Stimulated activated CD4-positive, alpha-beta T cell treated with anti-CD3 and anti-CD28 coated beads, TNF-alpha, amount 100 ng/mL, for 1 hour (primary cell): Measurements from ENCODE around the gene SAMMSON.

Source experiments
- DNase-seq, 3 donors: peaks; one replicate each; pipeline ENCODE4 v3.0.0-alpha.2; 2020; ENCODE audit warnings: low read depth in 3 of 3, low spot score in 1 of 3

The SAMMSON gene

DNA sequence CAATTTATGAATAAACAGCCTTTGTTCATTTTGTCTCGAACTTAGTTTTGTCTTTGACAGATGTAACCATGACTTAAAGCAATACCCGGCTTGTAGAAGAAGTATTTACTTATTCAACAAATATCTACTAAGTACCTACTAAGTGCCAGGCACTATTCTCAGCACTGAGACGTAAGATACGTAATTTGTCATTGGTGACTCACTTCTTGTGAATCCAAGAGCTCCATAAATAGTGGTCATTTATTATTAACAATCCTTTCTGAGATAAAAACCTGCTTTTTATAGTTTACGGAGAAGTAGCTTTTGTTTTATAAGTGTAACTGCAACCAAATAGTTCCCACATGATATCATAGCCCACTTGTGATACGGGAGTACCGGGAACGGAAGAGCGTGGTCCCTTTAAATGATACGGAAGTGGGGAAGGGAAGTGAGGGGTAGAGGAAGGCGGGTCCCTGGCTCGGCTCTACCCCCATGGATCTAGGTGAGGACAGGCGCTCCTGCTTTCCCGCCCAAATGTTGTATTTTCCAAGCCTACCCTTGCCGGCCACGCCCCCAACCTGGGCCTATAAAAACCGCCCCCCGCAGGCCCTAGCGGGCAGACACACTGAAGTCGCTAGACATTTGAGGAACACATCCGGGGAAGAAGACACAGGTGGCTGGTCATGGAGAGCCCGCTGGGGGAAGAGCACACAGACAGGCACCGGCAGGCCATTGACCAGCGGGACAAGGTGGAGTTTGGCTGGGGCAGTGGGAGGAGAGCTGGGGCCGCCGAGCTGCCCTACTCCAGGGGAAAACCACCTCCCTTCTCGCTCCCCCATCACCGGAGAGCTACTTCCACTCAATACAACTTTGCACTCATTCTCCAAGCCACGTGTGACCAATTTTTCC is at the start of gene SAMMSON:
TSS of gene SAMMSON (plus strand) at position 594 of the 888 bp plus-strand sequence.
- no peak for DNase-seq

DNA sequence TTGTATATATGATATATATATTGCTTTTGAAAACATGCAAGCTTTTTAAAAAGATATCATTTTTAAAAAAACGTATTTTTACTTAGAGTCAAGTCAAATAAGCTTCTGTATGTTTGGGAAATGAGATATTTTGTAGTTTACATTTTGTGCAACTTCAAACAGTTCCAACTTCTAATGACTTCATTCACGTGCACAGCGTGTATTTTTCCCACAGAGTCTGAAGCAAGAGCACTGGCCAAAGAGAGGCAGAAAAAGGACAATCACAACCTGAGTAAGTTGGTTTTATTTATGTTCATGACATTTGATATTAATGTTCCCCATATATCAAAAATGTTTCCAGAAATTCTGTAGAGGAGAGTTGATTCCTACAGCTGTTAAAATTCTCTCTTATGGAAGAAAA is 47.9 kb upstream of the SAMMSON start:
- DNase-seq: no peak

DNA sequence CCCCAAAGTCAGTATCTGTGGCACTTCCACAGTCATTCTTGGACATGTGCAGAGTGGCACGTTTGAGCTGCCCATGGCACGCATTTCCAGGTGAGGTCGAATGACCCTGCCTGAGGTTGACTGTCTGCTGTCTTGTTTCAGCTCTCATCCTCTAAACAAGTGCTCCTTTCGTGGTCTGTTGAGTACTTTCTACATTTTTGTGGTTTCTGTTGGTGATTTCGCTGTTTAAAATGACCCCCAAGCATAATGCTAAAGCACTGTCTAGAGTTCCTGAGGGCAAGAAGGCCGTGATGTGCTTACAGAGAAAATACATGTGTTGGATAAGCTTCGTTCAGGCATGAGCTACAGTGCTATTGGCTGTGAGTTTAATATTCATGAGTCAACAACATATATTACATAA is 40.0 kb upstream of the SAMMSON start:
- DNase-seq: no peak

DNA sequence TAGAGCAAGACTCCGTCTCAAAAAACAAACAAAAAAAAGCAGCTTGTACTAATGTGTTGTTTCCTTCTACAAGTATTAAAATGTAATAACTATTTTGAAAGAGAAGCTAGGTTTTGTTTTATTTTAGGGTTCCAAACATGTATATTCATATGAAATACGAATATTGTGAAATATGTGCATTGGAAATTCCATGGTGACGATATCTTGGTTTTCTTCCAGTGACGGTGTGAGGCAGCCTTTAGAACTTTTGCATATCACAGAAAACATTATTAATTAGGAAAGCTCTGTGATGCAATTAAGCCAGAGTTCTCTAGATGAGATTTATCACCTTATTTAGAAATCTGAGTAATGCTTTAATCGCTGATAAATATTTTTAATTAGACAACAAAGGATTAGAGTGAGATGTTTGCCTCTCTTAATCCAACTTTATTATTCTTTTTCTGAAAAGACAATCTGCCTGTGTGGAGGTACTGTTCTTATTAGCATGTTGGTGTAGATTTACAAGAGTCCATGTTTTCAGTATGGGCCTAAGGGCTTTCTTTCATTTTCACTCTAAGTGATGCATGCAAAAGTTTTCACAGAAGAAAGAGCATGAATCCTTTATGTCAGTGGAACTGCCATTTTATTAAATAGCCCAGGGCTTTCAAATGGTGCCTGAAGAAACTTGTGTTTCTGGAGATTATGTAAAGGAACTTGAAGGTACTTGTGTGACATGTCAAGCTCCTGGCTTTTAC is 37.7 kb upstream of the SAMMSON start:
- no peak for DNase-seq

DNA sequence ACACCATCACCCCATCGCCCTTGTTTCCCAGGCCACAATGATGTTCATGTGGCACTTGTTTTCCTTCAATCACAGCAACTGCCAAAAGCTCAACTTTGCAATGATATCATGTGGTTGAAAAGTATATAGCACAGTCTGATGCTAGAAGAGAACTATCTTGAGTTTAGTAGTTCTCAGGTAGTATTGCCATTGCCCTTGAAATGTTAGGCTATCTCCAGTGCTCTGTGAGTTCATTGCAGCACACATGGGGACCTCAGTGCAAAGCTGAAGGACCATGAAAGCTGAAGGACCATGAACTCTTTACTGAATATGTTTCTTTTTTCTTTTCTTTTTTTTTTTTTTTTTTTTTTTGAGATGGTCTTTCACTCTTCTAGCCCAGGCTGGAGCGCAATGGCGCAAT is 35.9 kb upstream of the SAMMSON start:
- DNase-seq: no peak

DNA sequence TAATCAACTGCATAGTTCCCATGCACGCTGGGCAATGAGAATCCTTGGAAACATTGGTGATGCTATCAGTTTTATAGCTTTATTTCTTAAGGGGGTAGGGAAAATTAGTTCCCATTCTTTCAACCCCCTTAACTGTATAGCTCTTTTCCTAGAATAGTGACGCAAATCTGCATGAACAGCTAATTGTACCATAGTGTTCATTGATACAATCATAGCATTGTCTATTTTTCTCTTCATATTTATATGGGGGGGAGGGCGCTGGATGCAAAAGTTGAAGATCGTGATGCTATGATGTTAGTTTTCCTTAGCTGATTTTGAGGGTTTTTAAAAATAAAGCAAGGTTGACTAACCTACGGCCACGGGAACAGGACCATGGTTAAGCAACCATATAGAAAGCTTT is 32.4 kb upstream of the SAMMSON start:
- no peak for DNase-seq

DNA sequence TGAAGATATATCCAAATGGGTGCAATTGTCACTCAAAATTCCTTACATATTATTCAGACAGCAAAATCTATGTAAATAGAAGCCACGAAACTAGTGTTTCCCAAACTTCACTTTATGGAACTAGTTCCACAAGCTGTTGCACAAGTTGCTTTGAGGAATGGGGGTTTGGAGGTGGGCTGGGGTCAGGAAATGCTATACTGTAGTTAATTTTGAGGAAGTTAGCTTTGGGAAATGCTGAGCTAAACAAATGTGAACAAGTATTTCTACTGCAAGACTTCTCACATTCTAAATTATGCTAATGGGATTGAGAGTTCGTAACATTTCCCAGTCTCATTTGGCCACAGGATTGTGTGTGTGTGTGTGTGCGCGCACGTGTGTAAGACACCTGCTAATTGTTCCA is 28.7 kb upstream of the SAMMSON start:
- DNase-seq: no peak

DNA sequence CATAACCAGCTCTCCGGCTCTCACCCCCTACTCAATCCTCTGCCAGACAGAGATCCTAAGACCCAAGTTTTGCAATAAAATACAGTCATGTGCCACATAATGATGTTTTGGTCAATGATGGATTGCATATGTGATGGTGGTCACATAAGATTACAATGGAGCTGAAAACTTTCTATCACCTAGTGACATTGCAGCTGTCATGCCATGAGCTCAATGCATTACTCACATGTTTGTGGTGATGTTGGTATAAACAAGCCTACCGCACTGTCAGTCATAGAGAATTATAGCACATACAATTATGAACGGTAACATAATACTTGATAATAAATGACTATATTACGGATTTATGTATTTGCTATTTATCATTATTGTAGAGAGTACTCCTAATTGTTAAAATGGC is 26.9 kb upstream of the SAMMSON start:
- DNase-seq: no peak

DNA sequence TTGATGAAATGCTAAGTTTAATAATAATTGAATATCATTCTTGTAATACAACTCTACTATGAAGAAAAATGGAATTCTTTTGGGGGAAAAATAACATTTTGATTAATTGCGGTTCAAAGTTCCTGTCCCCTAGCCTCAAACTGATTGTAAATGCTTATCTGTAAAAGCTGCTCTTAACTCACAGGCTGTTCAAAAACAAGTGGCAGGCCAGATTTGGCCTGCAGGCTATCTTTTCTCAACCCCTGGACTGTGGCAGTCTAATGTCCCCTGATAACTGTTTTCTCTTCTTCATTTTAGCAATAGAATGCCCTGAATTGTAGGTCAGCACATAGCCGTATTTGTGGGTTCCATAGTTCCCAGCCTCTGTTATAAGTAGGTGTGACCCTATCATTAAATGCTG is 23.5 kb upstream of the SAMMSON start:
- DNase-seq: no peak

DNA sequence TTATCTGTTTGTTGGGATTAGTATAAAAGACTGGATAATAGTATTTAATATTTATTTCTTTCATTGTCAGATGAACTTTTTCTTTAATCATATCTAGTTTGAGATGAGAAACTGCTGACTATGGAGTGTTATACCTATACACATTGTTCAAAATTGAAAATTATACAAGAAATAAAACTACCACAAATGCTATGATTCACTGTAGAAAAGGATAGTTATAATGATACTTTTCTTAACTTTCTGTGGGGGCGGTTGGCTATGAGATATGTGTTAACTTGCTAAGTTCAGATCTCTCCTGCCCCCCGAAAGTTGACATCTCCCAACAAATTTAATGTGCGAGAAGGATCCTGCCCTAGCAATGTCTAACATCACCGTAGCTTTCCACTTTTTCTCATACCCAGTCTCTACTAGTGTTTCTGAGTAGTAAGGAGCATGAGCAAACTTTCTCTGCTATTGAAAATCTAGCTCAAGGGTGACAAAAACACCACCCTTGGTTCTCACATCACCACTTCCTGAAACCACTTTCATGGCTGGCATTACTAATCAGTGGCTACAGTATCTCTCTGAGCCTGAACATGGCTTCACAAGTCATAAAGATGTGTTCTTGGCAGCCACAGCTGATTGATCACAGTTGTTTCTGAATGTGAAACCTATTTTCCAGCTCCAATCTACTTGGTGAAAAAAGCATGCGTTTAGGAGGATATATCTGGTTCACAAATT is 15.8 kb upstream of the SAMMSON start:
- DNase-seq: no peak

DNA sequence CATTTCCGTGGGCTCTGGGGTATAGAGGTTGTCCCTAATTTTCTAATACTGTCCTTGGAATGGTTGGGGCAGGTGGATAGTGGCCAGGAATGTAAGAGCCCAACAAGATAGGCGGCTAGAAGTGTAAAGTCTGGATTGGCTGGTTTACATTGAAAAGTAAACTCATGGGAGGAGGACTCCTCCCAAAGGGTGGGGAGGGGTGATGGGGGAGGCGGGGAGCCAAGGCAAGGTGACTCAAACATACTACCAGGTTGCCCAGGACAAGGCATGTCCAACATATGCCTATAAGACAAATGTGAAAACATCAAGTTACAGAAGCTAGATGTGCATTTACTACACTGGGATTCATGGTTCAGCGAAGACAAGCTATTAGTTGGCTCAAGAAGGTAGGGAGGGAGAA is 14.3 kb upstream of the SAMMSON start:
- no peak for DNase-seq

DNA sequence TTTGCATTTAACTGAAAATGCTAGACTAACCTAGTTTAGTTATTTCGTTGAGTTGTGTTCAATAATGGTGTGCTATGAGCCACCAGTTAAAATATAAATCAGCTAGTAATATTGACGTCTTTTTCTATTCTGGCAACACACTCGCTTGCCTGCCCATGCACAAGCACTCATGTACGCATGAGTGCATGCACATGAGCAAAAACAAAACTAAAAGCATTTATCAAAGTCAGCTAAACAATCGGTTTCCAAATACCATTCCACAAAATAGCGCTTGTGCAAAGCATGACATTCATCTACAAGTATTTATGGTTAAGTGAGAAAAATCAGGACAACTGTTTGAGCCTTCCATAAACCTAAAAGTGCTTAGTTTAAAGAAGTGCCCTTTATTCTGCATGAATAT is 13.1 kb upstream of the SAMMSON start:
- DNase-seq: no peak

DNA sequence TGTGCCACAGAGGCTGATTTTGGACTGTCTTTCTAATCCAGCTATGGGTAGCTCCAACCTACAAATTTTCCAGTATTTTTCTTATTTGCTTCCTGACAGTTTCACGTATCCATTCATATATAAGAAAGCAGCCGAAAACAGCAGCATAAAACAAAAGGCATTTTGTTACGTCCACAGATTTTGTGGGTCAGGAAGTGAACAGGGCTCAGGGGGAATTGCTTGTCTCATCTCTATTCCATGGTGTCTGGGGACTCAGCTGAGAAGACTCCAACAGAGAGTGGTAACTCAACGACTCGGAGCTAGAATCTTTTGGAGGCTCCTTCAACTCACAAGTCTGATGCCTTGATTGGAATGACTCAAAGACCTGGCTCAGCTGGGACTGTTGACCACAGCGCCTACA is 11.7 kb upstream of the SAMMSON start:
- no peak for DNase-seq

DNA sequence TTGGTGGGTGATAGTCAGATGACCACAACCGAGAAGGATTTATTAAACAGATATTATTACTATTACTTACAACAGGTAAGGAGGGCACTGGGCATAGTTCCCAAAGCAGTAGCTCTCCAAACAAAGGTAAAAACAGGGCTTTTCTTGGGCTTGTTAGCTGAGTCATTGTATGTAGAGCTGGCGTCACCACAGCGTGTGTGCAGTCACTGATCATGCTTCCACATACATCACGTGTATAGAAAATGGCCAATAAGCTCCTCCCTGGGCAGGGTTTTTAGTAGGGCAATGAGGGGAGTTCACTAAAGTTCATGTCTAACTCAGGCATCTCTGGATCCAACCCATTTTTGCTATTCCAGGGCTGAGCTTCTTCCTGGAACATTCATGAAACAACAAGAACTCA is 5.8 kb upstream of the SAMMSON start:
- DNase-seq: no peak

DNA sequence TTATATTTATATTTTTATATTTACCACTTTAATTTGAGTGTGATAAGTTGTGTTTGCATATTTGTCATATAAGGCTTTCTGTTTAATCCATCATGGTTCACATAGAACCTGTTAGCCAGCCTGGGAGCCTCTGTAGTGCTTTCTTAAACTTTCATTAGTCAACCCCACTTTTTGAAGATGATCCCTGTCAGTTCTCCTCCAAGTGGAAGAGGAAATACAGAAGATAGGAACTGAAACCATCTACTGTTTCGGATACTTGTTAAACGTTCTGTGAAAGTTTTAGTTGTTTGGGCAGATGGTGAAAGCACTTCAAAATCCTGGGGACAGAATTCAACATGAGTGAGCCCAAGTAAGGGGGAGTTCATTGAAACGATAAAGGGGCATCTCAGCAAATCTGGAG is 4.6 kb upstream of the SAMMSON start:
- no peak for DNase-seq

DNA sequence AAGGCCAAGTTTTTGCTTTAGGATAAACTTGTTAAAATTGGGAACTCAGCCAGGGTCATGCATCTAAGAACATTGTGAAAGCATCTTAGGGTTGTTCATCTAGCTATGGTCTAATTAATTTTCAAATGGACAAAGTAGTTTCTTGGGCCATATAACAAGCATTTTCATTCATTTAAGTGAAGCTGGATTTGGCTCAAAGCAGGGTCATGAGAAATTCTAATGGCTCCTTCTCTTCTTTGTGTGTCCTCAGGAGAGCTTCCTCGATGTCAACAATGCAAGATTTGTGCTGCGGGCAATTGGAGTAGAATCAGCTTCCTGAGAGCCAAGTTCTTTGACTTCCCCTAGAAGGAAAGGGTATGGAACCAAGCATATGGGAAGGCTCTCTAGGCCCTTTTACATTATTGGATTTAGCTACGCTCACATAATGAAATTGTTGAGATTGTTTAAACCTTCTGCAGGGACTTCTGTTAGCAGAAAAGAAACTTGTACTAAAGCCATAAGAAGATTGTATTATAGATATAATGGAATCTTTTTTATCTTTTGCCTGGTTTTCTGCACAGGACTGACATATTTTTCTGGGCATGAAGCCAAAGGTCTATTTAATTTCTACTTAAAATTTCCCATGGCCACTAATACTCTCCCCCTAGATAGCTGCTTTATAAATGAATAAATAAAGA is 1.8 kb upstream of the SAMMSON start:
- no peak for DNase-seq

DNA sequence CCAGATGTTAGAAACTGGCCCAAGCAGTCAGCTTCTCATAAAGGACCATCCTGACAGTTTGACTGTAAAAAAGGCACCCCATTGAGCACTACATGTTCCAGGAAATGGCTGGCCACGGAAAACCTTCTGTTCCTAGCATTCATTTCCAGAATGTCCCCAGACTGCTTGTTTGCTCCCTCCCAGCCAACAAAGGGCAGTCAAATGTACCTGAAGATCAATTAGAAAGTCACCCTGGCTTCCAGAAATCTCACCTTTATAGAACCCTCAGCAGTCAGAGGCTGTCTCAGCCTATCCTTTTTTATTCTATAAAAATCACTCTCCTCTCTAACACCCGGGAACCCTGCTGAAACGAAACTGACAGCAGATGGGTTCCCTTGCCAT is 784 bp upstream of the SAMMSON start:
- DNase-seq: no peak

DNA sequence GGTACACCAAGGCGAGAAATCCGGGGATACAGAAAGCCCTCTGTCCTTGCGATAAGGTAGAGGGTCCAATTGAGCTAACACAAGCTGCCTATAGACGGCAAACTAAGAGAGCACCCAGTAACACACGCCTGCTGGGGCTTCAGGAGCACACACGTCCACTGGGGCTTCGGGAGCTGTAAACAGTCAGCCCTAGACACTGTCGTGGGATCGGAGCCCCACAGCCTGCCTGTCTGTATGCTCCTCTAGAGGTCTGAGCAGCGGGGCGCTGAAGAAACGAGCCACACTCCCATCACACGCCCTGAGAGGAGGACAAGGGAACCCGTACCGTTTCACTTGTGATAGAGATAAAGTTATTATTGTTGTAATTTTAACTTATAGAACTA is 486 bp downstream of the SAMMSON start:
- no peak for DNase-seq

DNA sequence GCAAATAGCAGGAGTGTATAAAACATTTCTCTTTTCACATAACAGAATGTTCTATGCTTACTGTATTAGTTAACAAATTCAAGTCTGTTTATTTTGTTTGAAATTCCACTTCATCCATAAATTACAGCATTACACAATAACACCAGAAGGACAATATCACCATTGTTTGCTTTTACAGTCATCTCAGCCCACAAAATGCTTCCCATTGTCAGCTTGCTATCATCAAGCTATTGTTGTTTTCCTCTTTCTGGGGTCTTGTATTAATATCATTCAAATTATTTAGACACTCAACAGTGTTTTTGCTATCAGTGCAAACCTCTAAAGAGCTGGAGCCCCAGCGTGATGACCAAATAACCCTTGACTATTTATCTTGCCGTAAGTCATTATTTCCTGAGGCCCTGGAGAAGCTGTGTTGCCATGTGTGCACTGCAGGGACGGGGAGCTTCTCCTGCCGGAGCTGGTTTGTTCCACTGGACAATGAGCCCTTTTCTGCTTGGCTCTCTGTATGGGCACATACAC is 1.1 kb downstream of the SAMMSON start:
- DNase-seq: no peak

DNA sequence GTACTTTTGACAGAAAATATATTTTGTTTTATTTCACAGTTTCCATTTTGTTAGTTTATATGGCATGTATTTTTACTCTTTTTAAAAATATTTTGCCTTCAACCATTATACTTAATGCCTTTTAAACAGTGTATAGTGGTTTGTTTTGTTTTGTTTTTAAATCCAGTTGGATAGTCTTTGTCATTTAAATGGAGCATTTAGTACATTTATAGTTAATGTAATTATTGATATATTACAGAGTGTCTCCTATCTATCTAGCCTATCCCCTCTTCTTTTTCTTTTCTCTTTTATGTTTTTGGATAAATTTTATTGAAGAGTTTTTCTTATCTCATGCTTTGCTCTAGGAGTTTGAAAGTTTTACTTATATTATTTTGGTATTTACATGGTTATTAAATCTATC is 3.6 kb downstream of the SAMMSON start:
- DNase-seq: no peak

DNA sequence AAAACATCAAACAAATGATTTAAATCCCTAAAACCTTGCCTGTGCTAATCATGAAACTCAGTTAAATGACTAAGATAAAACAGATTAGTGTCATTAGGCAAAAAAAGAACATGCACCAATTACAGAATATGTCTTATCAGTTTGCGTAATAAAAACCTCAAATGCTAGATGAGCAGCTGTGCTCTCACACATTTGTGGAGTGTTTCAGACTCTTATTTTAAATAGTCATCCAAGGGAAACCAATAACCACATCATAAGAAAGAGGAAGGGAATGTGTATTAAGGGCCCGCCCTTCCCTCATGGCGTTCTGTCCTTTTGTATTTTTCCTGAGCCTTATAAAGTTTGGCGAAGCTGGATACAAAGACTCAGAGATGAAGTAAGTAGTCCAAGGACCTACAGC is 6.6 kb downstream of the SAMMSON start:
- no peak for DNase-seq
